HG03520 (cell line): ENCODE results near the gene FEV.

ENCODE experiments used
- ATAC-seq: cut with Tn5 transposase; IDR thresholded peaks from one replicate; pipeline ENCODE4 v1.9.1; 2021; ENCODE audit warnings: mild to moderate bottlenecking, moderate library complexity; ENCODE audit not compliant: unreplicated experiment

FEV gene

DNA sequence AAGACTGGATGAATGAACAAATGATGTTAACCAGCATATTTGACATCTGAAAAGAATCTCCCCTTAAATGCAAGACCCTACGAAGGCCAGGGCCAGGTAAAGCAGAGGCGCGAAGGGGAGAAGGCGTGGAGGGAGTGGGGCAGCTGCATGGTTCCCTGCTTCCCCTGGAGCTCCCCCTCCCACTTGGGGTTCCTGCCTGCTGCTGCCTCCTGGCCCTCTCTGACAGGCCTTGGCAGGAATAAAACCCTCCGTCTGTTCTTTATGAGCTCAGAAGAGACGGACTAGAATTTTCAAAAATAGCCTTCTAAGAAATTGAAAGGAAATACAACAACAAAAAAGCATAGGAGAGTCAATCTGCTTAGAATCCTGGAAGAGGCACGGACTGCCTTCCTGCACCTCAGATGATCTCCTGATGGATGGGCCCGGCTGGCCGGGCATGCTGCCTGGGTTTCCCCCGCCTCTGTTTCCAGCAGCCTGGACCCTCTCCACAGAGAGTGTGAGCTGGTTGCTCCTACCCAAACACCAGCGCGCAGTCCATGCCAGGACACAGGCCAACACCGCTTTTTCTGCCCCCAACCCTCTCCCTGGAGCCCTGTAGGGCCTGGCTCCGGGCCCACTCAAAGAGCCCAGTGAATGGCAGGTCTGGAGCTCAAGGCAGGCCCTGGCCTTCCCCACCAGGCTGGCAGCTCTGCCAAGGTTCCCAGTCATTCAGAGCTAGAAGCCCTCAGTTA, 32.4 kb upstream of the FEV start:
- no peak for ATAC-seq

DNA sequence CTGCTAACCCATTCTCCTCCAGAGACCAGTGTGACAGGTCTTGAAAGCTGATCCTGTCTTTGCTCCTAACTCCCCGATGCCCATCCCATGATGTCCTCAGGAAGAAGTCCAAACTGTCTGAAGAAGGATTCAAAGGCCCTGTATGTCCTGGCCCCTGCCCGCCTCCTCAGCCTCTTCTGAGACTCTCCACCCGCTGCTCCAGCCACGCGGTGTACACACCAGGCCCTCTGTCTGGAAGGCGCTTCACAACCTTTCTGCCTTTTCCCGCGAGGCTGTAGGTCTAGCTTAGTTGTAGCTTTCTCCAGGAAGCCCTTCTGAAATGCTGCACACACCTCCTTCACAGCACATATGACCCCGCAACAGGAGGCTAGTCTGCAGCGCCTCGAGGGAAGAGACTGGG, 31.7 kb upstream of the FEV start:
- ATAC-seq, result no peak

DNA sequence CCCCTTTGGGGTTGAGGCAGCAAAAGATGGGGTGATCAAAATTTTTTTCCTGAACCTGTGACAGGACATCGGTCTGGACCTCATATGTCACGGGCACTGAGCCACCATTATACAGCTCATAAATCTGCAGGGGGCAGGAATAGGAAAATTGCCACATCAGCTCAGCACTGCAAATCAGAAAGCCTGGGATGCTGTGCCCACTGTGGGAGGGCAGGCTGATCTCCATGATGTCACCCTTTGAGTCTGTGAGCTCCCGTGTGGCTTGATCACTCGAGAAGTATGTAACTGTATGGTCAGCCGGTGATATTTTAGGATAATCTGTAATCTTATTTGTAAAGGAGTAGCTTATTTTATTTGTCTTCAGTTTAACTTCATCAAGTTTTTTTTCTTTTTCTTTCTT, 25.9 kb upstream of the FEV start:
- no peak for ATAC-seq

DNA sequence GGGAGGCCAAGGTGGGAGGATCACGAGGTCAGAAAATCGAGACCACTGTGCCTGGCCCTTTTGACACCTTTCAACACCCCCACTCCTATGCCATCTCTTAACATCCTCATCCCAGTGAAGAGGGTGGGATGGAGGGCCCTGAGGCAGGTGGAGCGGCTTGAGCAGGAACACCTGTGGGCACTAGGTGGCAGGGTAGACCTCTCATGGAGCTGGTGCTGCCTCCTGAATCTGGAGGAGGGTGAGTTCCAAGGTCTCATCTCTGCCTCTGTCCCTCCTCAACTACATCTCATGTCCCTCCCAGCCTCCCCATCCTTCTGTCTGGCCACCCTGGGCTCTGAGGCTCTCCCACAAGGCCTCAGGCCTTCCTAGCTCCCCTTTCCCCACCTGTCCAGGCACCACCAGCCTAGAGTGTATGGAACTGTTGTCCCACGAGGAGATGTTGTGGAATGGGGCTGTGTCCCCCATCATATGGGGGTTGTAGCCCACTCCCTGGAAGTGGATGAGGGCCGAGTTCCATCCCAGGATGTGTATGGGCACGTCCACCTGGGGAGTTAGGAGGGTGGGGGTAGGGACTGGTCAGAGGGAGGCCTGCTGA, 25.3 kb upstream of the FEV start:
- ATAC-seq, result no peak

GRCh38 chr2:219009294-219009693, 24.3 kb upstream of the FEV start:
- no peak for ATAC-seq

DNA sequence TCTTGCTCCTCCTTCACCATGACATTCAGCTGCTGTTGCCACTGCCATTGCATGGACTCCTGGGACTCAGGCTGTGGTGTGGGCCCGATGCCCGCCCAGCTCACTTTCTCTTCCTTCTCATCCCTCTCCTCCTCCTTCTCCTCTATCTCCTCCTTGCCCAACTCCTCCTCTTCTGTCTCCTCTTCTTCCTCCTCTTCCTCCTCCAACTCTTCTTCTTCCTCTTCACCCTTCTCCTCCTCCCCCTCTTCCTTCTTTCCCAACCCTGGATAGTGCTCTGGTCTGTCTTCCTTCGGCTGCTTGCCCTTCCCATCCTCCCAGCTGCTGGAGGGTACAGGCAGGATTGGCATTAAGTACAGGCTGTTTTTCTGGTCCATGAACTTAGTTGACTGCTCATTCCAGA, 19.0 kb upstream of the FEV start:
- no peak for ATAC-seq

GRCh38 chr2:219003267-219003634, 18.3 kb upstream of the FEV start:
- no peak for ATAC-seq

DNA sequence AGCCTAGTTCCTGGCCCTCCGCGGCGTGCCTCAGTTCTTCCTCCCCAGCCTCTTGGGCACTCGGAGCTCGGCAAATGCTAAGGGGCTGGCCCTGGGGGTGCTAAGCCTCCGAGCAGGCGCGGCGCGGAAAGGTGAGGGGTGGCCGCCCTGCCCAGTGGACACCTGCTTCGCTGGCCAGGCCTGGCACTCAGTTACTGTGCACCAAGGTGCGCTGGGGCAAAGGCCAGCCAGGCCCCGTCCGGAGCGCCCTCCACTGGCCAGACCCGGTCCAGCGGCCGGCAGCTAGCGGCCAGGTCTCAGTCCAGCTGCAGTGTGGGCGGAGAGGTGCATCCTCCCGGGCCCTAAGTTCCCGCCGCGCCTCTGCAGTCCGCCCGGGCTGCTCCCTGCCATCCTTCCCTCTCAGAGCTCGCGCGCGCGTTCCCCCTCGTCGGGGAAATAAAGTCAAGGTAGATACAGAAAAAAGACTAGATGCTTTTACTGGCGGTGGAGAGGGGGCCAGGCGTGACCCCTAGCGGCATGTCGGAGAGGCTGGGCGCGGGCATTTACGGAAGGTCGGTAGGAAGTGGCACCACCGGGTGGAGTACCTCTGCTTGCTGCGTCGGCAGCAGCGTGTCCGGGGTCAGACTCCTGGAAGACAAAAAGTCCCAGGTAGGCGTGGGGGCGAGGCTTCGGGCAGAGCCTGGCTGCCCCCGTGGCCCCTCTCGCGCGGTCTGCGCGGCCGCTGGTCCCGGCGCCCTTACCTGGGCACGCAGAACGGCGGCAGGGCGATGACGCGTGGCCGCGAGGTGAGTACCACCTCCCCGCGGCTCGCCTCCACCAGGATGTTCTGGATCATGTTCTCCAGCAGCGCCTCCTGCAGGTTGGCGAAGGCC, 17.6 kb upstream of the FEV start:
- no peak for ATAC-seq

- ATAC-seq, result no peak
Measured at GRCh38 chr2:219001577-219002394, 16.8 kb upstream of the FEV start.

DNA sequence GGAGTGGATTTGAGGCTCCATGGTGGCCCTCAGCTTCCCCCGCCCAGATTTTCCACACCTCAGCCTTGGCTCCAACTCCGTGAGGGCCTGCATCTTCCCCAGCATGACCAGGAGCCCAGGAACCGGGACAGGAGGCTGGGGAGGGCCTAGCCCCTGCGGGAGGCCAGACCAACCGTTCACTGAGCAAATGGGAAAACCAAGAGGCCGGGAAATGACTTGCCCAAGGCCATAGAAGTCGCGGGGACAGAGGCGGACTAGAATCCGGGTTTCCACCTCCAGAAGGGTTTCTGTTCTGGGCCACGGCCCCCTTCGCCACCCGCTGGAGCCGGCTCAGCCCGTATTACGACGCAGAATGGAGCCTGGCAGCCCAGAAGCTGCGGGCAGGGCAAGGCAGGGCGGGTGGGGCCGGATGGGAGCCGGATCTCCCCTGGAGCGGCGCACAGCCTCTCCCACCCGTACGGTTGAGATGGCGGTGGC, 16.2 kb upstream of the FEV start:
- no peak for ATAC-seq

DNA sequence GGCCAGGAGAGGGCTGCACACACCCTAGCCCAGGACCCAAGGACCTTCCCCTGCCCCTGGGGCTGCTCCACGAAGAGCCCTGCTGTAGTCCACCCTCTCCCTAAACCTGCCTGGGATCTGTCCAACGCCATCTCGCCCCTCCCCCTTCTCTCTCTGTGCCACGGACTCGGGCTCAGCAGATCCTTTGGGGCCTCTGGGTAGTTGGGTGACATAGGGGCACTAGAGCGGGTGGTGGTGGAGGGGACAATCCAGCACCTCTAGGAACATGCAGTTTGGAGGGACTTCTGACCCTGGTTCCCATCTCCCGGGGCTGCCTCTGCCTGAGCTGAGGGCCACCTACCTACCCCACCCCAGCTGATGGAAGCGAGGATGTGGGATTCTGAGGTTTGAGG, 15.6 kb upstream of the FEV start:
- ATAC-seq, result no peak

DNA sequence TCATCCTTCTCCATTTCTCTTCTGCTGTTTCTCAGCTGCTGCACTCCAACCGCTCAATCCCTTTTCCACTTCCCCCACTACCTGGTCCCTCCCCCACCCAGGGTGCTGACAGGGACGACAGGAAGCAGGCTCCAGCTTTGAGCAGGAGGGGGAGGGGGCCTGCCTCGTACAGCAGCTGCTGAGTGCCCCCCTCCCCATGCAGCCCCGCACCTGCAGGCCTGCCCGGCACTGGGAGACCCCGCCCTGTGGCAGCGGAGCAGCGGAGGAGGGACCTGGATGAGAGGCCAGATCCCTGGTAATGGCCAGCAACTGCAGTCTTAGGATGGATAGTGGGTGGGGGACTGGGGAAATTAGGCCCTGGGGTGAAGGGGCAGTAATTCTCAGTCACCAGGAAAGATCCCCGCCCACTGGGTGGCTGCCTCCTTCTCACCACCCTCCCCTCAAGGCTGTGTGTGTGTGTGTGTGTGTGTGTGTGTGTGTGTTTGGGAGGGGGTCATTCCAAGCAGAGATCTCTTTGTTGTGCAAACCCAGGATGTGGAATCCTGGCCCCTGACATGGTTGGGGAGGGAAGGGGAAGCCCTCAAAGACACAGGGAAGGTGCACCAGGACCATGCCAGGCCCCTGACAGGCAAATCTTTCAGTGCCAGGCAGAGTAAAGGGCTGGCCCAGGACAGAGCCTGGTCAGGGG, 15.0 kb upstream of the FEV start:
- no peak for ATAC-seq

DNA sequence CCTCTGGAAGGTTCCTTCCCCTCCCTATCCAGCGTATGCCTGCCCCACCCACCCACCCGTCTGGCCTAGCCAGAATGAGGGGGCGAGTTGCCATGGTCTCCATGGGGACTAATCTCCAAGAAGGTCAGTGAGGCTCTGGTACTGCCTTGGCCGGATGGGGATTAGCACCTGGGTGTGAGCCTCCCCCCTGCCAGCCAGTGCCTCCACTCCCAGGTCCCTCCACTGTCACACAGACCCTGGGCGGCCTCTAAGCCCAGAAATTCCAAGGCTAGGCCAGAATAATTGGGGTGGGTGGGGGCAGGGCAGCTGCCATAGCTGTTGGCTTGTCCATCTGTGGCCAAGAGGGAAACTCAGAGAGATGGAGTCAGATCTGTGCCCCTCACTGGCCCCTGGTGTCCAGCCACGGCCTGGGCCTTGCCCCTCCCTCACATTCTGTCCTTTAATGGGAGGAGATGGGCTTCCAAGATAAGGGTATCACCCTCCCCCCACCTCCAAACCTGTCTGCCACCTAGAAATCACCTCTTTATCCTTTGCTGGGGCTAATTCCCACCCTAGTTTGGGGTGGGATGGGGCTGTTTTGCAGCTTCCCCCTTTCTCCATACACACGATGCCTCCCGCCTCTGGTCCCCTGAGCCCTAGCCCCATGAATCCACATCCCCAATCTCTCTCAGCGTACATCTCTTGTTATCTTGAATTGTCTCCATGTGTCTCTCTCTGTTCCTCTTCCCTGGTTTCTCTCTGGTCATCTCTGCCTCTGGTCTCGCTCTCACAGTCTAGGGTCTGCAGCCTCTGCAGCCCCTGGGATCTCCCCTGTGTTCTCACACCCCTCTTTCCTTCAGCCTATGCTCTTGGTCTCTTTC, 14.3 kb upstream of the FEV start:
- no peak for ATAC-seq

- ATAC-seq, result no peak
Measured at GRCh38 chr2:218998414-218999002, 13.5 kb upstream of the FEV start.

DNA sequence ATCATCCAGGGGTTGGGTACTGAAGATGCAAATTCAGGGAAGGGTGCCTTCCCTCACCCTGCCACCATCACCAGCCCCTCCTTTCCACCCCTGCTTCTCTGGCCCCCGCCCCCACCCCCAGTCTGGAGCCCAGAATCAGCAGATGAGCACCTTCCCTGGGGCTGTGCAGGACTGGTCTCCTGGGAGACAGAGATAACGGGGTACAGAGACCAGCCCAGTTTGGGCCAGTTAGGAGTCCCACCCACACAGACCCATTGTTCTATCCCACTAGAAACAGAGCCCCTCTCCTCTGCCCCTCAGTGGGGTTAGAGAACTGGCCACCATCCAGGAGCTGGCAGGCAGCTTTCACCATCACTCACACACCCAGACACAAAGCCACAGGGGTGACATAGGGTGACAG, 12.7 kb upstream of the FEV start:
- no peak for ATAC-seq

DNA sequence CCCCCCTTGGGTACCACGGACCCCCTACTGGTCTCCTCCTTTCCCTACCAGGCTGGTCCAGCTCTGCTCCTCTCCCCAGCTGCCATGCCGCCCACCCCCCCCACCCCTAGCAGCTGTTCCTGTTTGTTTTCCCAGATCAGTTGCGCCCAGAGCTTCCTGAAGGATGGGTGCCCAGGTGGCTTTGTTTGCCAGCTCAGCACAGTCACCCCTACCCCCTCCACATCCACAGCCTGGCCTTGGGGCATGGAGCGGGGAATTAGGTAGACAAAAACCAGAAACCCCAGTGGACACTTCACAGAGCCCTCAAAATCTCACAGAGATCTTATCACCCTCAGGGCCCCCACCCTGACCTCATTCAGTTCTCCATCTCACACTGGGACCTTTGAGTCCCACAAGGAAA, 12.0 kb upstream of the FEV start:
- ATAC-seq, result no peak

DNA sequence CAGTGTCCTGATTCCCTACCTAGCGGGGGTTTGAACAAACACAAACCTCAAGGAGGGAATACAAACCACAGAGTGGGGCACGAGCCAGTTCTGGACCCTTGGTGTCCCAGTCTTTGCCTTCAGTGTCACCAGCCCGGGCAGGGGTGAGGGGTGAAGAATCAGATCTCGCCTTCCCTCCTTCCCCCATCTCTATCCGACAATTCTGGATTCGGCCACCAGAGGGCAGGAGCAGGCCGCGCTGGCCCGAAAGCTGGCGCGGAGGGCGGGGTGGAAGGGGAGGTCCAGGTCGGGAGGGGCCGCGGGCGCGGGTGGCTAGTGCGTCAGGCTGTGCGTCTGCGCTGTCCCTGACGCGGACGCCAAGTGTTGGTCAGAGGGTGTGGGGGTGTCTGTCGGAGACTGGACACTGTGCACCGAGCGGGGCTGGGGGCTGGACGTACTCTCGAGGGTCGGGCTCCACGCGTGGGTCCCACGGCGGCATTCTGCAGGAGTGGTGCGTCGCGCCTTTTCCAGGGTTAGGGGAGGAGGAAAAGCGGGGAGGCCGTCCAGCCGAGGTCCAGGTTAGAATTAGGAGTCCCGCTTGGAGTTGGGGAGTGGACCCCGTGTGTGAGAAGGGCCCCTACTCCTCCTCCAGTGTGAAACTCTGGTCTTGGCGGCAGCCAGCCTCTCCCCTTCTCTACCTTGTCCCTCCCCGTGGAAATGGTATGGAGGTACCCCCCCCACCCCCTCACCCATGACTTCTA, 11.2 kb upstream of the FEV start:
- no peak for ATAC-seq

DNA sequence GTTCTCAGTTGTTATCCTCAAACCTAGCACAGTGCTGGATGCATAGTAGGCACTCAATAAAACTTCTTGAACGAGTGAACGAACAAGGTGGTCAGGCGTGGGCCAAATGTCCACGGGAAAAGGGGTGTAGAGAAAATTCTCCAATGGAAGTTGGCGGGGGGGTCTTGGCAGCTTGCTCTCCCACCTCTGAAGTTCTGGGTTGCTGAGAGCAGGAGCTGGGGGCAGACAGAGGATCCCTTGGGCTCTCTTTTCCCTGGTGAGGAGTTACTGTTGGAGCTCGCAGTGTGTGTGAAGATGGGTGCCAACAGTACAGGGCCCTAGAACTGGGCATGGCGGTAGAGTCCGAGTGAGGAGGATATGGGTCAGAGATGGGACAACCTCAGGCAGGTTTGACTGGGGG, 10.6 kb upstream of the FEV start:
- no peak for ATAC-seq
